ENCODE data around the gene PRR11.

- TF ChIP-seq POLR2A (IDR thresholded peaks at IDR 0.05) (no peak), CTCF (IDR thresholded peaks at IDR 0.05 in 4 of 5, conservative IDR thresholded peaks at IDR 0.05 in 1 of 5) (no peak)
These were observed 63.8 kb downstream of the PRR11 start for GRCh38 chr17:59219370-59219769.
